ENCODE results near the gene CDK11A.
"Not testable (repeated sequence)": the region's sequence is repeated elsewhere in the genome, so short reads cannot be mapped to it uniquely, and the experiment has no call there.

The CDK11A gene

GRCh38 chr1:1754051-1754815 lies 30.1 kb upstream of the CDK11A start:
- no peak for DNase-seq (ENCODE audit: low read depth in 2 of 2)

GRCh38 chr1:1753607-1754005 lies 29.4 kb upstream of the CDK11A start:
- no peak for DNase-seq (ENCODE audit: low read depth in 2 of 2)

GRCh38 chr1:1752636-1753606 lies 28.8 kb upstream of the CDK11A start:
- DNase-seq (ENCODE audit: low read depth in 2 of 2) = no peak

GRCh38 chr1:1752190-1752589 lies 28.0 kb upstream of the CDK11A start:
- DNase-seq (ENCODE audit: low read depth in 2 of 2) = no peak

GRCh38 chr1:1749941-1750340 lies 25.8 kb upstream of the CDK11A start:
- DNase-seq (ENCODE audit: low read depth in 2 of 2) = not testable (repeated sequence)

GRCh38 chr1:1748686-1749321 lies 24.6 kb upstream of the CDK11A start:
- no peak for DNase-seq (ENCODE audit: low read depth in 2 of 2)

- DNase-seq (ENCODE audit: low read depth in 2 of 2) = not testable (repeated sequence)
Observed at GRCh38 chr1:1746566-1746909, 22.4 kb upstream of the CDK11A start.

GRCh38 chr1:1745651-1746565 lies 21.8 kb upstream of the CDK11A start:
- peak; percentile 52 to 83 for DNase-seq (ENCODE audit: low read depth in 2 of 2)

- not testable (repeated sequence) for DNase-seq (ENCODE audit: low read depth in 2 of 2)
Observed at GRCh38 chr1:1742529-1742928, 18.4 kb upstream of the CDK11A start.

- not testable (repeated sequence) for DNase-seq (ENCODE audit: low read depth in 2 of 2)
Observed at GRCh38 chr1:1741013-1741412, 16.9 kb upstream of the CDK11A start.

GRCh38 chr1:1738799-1739337 lies 14.7 kb upstream of the CDK11A start:
- DNase-seq (ENCODE audit: low read depth in 2 of 2) = not testable (repeated sequence)

GRCh38 chr1:1737675-1738590 lies 13.8 kb upstream of the CDK11A start:
- DNase-seq (ENCODE audit: low read depth in 2 of 2) = not testable (repeated sequence)

- no peak for DNase-seq (ENCODE audit: low read depth in 2 of 2)
Observed at GRCh38 chr1:1732381-1732780, 8.2 kb upstream of the CDK11A start.

GRCh38 chr1:1730870-1731269 lies 6.7 kb upstream of the CDK11A start:
- no peak for DNase-seq (ENCODE audit: low read depth in 2 of 2)

GRCh38 chr1:1730230-1730629 lies 6.1 kb upstream of the CDK11A start:
- DNase-seq (ENCODE audit: low read depth in 2 of 2) = not testable (repeated sequence)

- DNase-seq (ENCODE audit: low read depth in 2 of 2) = not testable (repeated sequence)
Observed at GRCh38 chr1:1729116-1729816, 5.1 kb upstream of the CDK11A start.

GRCh38 chr1:1728308-1729005 lies 4.3 kb upstream of the CDK11A start:
- not testable (repeated sequence) for DNase-seq (ENCODE audit: low read depth in 2 of 2)

- DNase-seq (ENCODE audit: low read depth in 2 of 2) = not testable (repeated sequence)
Observed at GRCh38 chr1:1727131-1727651, 3.0 kb upstream of the CDK11A start.
